Upper lobe of left lung (tissue), 4 donors: ENCODE data around the gene WASHC1.
"Not testable (repeated sequence)": the region's sequence is repeated elsewhere in the genome, so short reads cannot be mapped to it uniquely, and the experiment has no call there.

Experiments used
- CTCF ChIP-seq, 6 experiments: fragments of 450-650 bp in 4 of 6; fragments of 200-600 bp in 2 of 6; sonication (generic) in 2 of 6; IDR thresholded peaks; one replicate each; pipeline ENCODE4 v1.5.1; 2016 to 2019; ENCODE audit warnings: antibody characterized with exemption in 6 of 6
- POLR2AphosphoS5 ChIP-seq, 2 donors: sonication (generic); formaldehyde crosslinking; IDR thresholded peaks; one replicate each; pipeline ENCODE4 v1.5.1; 2017; ENCODE audit warnings: antibody characterized with exemption in 2 of 2

DNA sequence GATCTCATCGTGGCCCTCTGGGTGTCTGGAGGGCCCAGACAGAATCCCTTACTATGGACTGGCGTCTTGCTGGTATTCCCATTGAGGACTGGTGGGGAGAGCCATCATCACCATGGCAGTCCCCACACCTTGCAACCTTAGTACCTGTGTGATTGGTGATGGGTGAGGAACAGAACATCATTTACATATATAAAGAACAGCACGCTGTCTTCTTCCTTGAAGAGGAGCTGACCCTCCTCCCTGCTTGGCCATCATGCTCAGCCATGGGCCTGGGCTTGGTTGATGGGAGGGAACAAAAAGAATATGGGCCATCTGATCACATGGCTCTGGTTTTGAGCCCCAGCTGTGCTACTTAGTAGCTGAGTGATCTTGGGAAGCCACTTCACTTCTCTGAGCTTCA is 13.9 kb upstream of the WASHC1 start:
- not testable (repeated sequence) for TF ChIP-seq POLR2AphosphoS5, CTCF (IDR thresholded peaks at IDR 0.05)
